ENCODE measurements around the gene MKLN1. TPM values are rescaled to one million over a fixed set of nuclear protein-coding genes. Genes with fewer than 3 reads are reported as not detected.
"Not testable (repeated sequence)": the region's sequence is repeated elsewhere in the genome, so short reads cannot be mapped to it uniquely, and the experiment has no call there.

MKLN1 gene
- total RNA-seq, 1 donor from 2014 or later, result 20.4 TPM

- no peak for DNase-seq (ENCODE audit: low read depth in 2 of 2)
Observed at GRCh38 chr7:131501422-131501821, 173.7 kb downstream of the MKLN1 start.

- peak; percentile 36 to 57 for DNase-seq (ENCODE audit: low read depth in 2 of 2)
Observed at GRCh38 chr7:131501930-131502685, 174.4 kb downstream of the MKLN1 start.

GRCh38 chr7:131502810-131503508 lies 175.3 kb downstream of the MKLN1 start:
- DNase-seq (ENCODE audit: low read depth in 2 of 2), result peak; percentile 61 to 96

GRCh38 chr7:131503639-131504038 lies 176.0 kb downstream of the MKLN1 start:
- peak in 1 of 2 donors; percentile 35 for DNase-seq (ENCODE audit: low read depth in 2 of 2)

GRCh38 chr7:131504157-131504899 lies 176.7 kb downstream of the MKLN1 start:
- no peak for DNase-seq (ENCODE audit: low read depth in 2 of 2)

- not testable (repeated sequence) for DNase-seq (ENCODE audit: low read depth in 2 of 2)
Observed at GRCh38 chr7:131505037-131505620, 177.5 kb downstream of the MKLN1 start.

- DNase-seq (ENCODE audit: low read depth in 2 of 2), result no peak
Observed at GRCh38 chr7:131505636-131506557, 178.2 kb downstream of the MKLN1 start.

- no peak for DNase-seq (ENCODE audit: low read depth in 2 of 2)
Observed at GRCh38 chr7:131506597-131506996, 178.9 kb downstream of the MKLN1 start.

- peak; percentile 81 to 86 for DNase-seq (ENCODE audit: low read depth in 2 of 2)
Observed at GRCh38 chr7:131507592-131508331, 180.1 kb downstream of the MKLN1 start.

GRCh38 chr7:131508754-131509486 lies 181.2 kb downstream of the MKLN1 start:
- no peak for DNase-seq (ENCODE audit: low read depth in 2 of 2)

- no peak for DNase-seq (ENCODE audit: low read depth in 2 of 2)
Observed at GRCh38 chr7:131509781-131510180, 182.1 kb downstream of the MKLN1 start.

- DNase-seq (ENCODE audit: low read depth in 2 of 2), result no peak
Observed at GRCh38 chr7:131511071-131511470, 183.4 kb downstream of the MKLN1 start.

GRCh38 chr7:131511774-131512535 lies 184.3 kb downstream of the MKLN1 start:
- peak; percentile 75 to 88 for DNase-seq (ENCODE audit: low read depth in 2 of 2)

GRCh38 chr7:131513245-131514061 lies 185.8 kb downstream of the MKLN1 start:
- DNase-seq (ENCODE audit: low read depth in 2 of 2), result peak; percentile 90 to 94

GRCh38 chr7:131515471-131515870 lies 187.8 kb downstream of the MKLN1 start:
- not testable (repeated sequence) for DNase-seq (ENCODE audit: low read depth in 2 of 2)

- no peak for DNase-seq (ENCODE audit: low read depth in 2 of 2)
Observed at GRCh38 chr7:131517218-131517923, 189.7 kb downstream of the MKLN1 start.

GRCh38 chr7:131518626-131519025 lies 190.9 kb downstream of the MKLN1 start:
- no peak for DNase-seq (ENCODE audit: low read depth in 2 of 2)
